NCI-H1436 (cell line): Measurements from ENCODE around the gene FLG2.

Experiments used
- DNase-seq: peaks from one replicate; lab custom pipeline; 2025; lab: John Stamatoyannopoulos, UW

Gene FLG2

GRCh38 chr1:152359906-152360305 is at the start of gene FLG2:
Gene FLG2, minus strand, starts transcription at chr1:152360006. Its CDS starts 1,122 bp downstream, at chr1:152358884.
- DNase-seq: no peak

- no peak for DNase-seq
These were observed 48.9 kb upstream of the FLG2 start for GRCh38 chr1:152408664-152409063.

DNA sequence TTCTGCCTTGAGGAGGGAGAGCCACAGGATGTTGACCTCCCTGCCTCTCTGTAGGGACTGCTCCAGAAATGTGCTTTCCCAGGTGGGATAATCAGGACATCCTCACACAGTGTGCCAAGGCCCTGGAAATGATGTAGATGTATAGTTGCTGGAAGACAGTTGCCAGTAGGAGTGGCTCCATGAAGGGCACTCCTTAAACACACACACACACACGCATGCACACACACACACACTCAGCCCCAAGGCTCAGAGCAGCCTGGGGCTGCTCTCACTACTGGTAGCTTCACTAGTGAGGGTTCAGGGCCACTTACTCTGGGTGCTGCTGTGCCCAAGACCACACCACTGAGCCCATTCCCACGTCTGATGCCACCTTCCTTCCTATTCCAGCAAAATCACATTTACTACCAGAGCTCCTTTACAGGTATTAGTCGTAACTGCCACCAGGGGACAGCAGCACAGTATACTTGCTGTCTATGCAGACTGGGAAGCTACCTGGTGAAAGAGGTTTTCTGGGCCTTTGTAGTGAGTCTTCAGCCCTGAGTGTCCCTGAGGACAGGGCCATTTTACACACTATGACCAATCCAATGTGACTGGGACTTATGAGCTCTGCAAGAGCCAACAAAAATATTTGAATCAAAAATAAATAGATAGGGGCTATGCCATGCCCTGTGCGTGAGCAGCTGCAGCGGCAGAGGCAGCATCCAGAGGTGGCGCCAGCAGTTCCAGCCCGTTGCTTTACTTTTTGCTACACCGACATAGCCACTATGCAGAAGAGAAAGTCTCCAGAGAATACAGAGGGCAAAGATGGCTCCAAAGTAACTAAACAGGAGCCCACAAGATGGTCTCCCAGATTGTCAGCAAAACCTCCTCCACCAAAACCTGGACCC is 39.2 kb upstream of the FLG2 start:
- DNase-seq: peak; percentile 1

- DNase-seq: no peak
These were observed 37.7 kb upstream of the FLG2 start for GRCh38 chr1:152397474-152397873.

DNA sequence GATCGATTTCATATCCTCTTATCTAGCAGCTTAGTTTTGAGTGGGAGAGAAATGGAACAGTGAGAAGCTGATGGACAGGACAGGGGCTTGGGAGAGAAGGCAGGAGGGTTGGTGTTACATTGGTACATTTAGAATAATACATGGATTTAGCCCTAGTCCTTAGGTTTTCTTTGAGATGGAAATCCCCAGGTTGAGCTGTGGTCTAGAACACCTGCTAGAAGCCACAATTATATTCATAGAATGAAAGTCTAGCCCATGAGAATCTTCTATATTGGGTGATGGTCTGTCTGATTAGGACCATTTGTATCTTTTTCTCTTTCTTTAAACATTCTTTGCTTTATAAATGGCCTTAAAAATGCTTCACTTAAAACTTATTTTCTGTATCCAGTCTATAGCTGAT is 34.3 kb upstream of the FLG2 start:
- no peak for DNase-seq

DNA sequence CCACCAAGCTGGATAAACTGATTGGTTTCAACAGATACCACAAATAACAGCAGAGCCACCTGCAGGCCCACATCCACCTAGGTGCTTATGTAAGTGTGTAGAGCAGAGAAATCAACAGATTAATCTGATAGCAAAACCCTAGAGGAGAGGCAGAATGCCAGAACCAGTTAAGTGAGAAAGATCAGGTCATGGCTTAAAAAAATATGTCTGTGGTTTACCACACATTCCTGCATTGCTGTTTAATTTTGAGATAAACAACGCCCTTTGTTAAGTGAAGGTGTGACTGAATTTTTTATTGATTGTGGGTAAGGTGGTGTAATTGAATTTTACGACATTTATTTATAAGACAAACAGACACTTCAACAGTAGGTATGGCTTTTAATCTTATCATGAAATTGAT is 33.1 kb upstream of the FLG2 start:
- no peak for DNase-seq

DNA sequence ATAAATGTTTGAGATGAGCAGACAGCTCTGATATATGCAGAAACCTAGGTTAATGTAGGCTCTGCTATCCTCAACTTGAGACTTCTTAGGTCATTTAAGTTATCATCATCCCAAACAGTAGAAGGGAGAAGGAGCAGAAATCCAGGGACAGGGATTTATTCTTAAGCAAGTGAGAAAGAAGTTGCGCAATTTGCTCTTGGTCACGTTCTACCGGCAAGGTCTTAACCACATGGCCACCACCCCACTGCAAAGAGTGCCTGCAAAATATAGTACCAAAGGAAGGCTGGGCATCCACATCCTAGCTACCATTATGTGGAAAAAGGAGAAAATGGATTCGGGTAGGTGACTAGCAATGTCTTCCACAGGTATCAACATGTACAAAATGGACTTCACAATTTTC is 29.1 kb upstream of the FLG2 start:
- DNase-seq: no peak

- no peak for DNase-seq
These were observed 27.1 kb upstream of the FLG2 start for GRCh38 chr1:152386940-152387339.

DNA sequence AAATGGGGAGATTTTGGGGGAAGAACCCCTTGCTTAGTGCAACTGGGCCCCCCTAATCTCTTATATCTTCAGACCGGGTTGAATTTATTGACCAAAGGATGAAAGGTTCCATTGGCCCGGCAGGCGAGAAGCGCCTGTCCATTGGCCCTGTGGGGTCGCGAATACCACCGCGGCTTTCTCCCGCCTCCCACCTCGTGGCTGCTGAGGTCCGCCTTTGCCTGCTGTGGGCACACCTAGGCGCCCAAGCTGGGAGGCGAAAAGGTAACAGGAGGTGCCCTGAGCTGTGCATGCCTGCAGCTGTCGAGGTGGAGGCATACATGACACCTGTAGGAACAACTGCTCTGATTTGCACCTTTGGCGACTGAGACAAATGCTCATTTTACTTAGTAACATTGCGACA is 21.1 kb upstream of the FLG2 start:
- no peak for DNase-seq

DNA sequence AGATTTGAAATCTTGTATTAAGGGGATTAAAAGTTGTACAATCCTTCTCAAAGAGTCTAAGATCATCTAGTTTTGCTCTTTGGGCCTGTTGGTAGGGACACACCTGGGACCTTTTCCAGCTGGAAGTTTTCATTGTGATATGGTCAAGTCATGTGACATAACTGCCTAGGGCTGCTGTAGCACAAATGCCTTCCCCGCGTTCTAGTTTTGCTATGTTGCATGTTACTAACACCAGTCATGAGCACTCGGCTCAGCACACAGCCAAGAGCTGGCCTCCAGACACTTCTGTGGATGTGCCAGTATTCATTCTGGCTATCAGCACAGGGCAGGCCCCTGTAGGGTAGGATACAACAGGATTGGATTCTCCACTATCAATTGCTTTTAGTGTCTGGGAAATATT is 14.6 kb upstream of the FLG2 start:
- DNase-seq: no peak

GRCh38 chr1:152372672-152373071 is 12.9 kb upstream of the FLG2 start:
- DNase-seq: no peak

DNA sequence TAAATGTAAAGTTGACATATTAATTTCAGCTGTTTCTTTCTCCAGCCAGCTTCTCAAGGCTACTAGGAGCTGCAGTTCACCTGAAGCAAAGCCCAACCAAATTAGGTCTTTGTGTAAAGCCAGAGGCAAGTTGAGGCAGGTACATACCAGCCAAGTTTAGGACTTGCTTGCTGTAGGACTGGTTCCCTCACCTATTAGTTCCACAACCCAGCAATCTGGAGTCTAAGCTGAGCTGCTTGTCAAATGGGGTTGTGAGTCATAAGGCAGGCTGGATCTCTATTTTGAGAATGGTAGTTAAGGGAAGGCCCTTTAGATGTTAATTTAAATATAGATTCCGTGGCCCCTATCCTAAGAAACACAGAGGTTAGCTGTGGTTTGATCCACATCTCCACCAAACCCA is 7.6 kb upstream of the FLG2 start:
- no peak for DNase-seq

- DNase-seq: no peak
These were observed 3.1 kb downstream of the FLG2 start for GRCh38 chr1:152356736-152357135.

DNA sequence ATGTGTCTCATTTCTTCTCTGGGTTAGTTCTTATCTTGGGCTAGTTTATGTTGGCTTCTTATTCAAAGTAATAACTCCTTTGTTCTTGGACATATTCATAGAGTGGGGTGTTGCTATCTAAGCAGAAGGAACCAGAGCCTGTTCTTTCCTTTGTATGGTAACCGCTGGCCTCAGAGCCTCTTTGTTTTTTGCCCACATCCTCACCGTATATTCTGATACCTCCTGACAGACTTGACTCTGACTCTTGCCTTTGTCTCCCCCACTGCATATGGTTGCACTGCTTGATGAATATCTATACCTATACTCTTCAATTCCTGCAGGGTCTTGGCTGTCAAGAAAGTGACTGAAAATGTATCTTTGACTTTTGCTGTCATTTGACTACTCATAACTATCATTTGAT is 10.2 kb downstream of the FLG2 start:
- DNase-seq: no peak

DNA sequence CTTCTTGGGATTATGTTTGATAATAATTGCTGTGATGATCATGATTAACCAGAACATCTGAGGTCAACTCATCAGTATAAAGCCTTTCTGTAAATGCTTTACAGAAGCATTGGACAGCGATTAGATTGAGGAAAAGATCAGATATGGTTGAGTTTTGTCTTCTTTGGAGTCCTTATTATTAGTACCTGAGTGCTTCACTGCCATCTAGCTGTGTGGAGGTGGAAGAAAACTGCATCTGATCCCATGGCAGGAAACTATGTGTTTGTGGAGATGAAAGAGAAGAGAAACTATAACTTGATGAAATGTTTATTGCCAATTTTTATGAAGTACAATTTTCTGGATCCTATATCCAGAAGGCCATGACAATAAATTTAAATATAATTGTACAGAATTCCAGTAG is 11.4 kb downstream of the FLG2 start:
- DNase-seq: no peak

DNA sequence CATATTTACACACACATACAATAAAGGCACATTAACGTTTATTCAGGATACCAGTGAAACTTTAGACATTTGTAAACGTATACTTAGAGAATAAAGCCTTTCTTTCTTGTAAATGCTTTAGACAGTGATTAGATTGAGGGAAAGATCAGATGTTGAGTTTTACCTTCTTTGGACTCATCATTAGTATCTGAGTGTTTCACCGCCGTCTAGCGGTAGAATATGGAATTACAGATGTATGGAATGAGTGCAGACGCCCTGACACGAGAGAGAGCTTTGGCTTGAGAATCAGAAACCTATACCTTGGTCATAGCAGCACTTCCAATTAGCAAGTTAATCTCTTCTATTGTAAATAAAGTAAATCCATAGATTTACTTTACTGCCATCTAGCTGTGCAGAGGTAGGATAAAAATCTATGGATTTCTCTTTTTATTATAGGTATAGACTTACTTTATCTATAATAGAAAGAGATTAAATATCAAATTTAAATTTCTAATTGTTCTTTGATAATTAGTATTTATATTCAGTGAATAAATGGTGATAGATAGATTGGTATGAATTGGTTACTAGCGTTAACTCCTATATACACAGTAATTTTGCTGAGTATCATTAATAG is 12.6 kb downstream of the FLG2 start:
- peak; percentile 46 for DNase-seq

DNA sequence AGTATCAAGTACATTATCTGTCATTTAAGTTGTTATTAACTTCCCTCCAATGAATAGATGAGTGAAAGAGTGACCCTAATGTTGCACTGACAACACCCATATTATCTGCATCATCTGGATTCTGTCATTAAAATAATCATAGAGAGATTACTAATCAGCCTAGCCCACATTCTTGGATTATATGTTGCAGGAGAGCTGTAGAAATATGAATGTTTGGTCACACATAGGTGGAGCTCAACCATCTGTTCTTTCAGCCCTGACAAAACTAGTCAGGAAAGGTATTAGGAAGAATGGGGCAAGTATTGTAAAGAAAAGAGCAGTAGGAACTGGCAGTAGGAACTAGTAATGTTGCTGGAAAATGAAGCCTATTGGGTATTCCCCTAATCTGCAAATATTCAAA is 15.4 kb downstream of the FLG2 start:
- no peak for DNase-seq

DNA sequence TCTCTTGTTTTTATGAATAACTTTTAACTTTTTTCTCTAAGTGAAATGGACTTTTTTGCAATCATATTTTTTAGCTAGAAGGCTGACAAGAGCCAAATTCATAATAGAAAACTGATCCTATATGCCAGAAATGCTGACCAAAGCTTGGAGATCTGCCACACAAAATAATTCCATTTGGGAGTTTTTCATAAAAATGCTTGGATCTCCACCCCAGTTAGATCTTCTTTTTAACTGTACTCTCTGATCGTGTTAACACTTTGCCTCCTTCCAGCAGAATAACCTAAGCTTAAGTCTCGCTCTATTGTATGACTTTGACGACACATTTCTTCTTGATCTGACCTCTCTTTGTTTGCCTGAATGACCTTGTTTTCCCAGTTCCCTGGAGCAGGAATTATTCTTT is 16.8 kb downstream of the FLG2 start:
- DNase-seq: no peak

GRCh38 chr1:152335399-152335798 is 24.4 kb downstream of the FLG2 start:
- no peak for DNase-seq

DNA sequence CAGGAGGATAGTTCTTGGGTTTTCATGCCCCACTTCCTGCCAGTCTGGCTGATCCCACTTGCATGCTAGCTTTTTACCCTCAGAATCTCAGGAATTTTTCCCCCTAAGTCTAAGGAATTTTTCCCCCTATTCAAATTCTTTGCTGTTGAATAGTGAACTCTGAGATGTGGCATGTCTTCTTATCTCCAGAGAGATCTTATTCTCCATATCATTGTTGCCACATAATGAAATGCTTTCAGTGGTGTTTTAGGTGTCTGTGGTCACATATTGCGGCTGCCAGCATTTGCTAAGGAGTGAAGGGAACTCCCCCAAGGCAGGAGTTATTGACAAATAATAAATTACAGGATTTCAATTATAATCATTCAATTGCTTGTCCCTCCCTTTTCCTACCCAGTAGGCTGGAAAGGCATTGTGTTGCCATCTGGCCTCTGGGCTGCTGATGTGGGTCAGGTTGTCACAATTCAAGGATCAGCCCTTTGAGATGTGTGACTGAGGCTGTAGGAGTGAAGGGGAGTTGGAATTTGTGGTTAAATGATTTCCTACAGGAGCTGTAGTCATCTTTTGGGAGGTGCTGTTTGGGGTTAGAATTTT is 30.9 kb downstream of the FLG2 start:
- DNase-seq: no peak

- DNase-seq: no peak
These were observed 34.7 kb downstream of the FLG2 start, which contains the start of gene FLG for GRCh38 chr1:152325111-152325510. Gene FLG, minus strand, starts transcription at chr1:152325239. Its CDS starts 9,783 bp downstream, at chr1:152315456.

DNA sequence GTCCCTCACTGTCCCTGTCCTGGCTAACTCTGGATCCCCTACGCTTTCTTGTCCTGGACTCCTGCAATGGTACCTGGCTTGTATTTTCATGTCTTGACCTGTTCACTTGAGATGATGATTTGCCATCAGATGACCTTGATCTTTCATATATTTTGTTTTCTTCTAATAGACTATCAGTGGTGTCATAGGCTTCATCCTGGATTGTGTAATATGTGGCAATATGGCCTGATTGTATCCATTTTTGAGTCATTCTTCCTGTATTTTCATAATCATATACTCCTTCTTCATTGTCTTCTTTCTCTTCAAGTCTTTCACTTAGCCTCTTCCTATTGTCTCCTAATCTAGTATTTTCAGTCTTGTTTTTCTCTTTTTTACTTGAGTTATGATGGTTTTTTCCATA is 45.8 kb downstream of the FLG2 start:
- no peak for DNase-seq

DNA sequence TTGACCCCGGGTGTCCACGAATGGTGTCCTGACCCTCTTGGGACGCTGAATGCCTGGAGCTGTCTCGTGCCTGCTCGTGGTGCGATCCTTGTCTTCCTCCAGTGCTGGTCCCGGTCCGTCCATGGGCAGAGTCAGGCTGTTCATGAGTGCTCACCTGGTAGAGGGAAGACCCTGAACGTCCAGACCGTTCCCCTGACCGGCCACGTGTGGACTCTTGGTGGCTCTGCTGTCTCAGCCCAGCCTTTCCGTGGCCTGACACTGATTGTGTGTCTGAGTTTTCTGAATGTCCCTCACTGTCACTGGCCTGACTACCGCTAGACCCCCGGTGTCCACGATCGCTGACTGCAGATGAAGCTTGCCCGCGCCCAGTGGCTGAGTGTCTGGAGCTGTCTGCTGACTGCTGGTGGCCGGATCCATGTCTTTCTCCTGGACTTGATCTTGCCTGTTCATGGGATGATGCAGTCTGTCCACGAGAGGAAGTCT is 46.4 kb downstream of the FLG2 start:
- no peak for DNase-seq
